ENCODE results near the gene BNC1. TPM values are rescaled to one million over a fixed set of nuclear protein-coding genes. Genes with fewer than 3 reads are reported as not detected.

The BNC1 gene
- total RNA-seq, 2 donors from 2014 or later = 2.4 to 3.0 TPM

Other genes starting within 250 kb of the BNC1 start
- gene BTBD1, start 217.4 kb downstream of the BNC1 start, total RNA-seq = 100 to 1,000 TPM; 100 to 128 TPM
- 10 to 100 TPM; 19.0 to 33.0 TPM for gene TM6SF1, start 177.0 kb downstream of the BNC1 start, total RNA-seq
- 10 to 100 TPM; 30.6 to 48.1 TPM for gene HDGFL3, start 76.8 kb downstream of the BNC1 start, total RNA-seq
- under 1 TPM; 0.38 to 0.63 TPM for gene SH3GL3, start 162.7 kb upstream of the BNC1 start, total RNA-seq

Measured in left cardiac atrium (tissue), 2 donors.